IMR-90 (cell line): ENCODE measurements around the gene METAP2. TPM values are rescaled to one million over a fixed set of nuclear protein-coding genes. Genes with fewer than 3 reads are reported as not detected.

ENCODE experiments used
- ATAC-seq: fragments of 200-7000 bp; cut with Tn5 transposase; 2 replicates; pipeline ENCODE4 v1.9.1; 2020; ENCODE audit warnings: low read depth, mild to moderate bottlenecking, moderate library complexity
- BruUV-seq: library from RNA; stranded (reverse); fragments of 400-500 nt; replicated peaks from 2 replicates; lab custom pipeline; 2021; lab: Mats Ljungman, UMichigan
- CTCF ChIA-PET: fragments of 300-600 bp; formaldehyde crosslinking; extraction: SDS; loops from one replicate; lab custom pipeline; 2021; ENCODE audit warnings: antibody characterized with exemption; lab: Yijun Ruan, JAX
- POLR2A ChIA-PET: fragments of 300-600 bp; sonication (Branson Sonifier 250); formaldehyde crosslinking; loops from one replicate; lab custom pipeline; 2022; ENCODE audit warnings: antibody characterized with exemption; ENCODE audit not compliant: unreplicated experiment; lab: Charles Lee
- DNase-seq: peaks from one replicate; pipeline ENCODE4 v3.0.0; 2013
- H2AFZ ChIP-seq: replicated peaks from 2 replicates; pipeline ENCODE3; 2013; ENCODE audit warnings: low read length, mild to moderate bottlenecking; ENCODE audit not compliant: poor library complexity
- H2AK5ac ChIP-seq: 2 replicates; pipeline ENCODE4 v1.6.1; 2013; ENCODE audit warnings: low read depth, low read length, inconsistent platforms
- H2AK9ac ChIP-seq: replicated peaks from 2 replicates; pipeline ENCODE3; 2013; ENCODE audit warnings: mild to moderate bottlenecking, low read depth, low read length, moderate library complexity; ENCODE audit not compliant: poor library complexity
- H2BK120ac ChIP-seq: 2 replicates; pipeline ENCODE4 v1.6.1; 2013; ENCODE audit warnings: low read depth, low read length, inconsistent platforms
- H2BK15ac ChIP-seq: 3 replicates; pipeline ENCODE4 v1.6.1; 2013; ENCODE audit warnings: low read depth, low read length, inconsistent platforms
- H2BK20ac ChIP-seq: 2 replicates; pipeline ENCODE4 v1.6.1; 2013; ENCODE audit warnings: low read depth, mild to moderate bottlenecking, inconsistent platforms, low read length, moderate library complexity
- H2BK5ac ChIP-seq: 2 replicates; pipeline ENCODE4 v1.6.1; 2013; ENCODE audit warnings: mild to moderate bottlenecking, low read depth, low read length, inconsistent platforms; ENCODE audit not compliant: poor library complexity, severe bottlenecking
- H3K14ac ChIP-seq: replicated peaks from 2 replicates; pipeline ENCODE4 v1.6.1; 2013; ENCODE audit warnings: low read depth, low read length, inconsistent platforms
- H3K18ac ChIP-seq: 2 replicates; pipeline ENCODE4 v1.6.1; 2013; ENCODE audit warnings: low read depth, low read length, control low read depth
- H3K23ac ChIP-seq: 2 replicates; pipeline ENCODE4 v1.6.1; 2013; ENCODE audit warnings: low read depth, low read length, inconsistent platforms
- H3K27ac ChIP-seq: 2 replicates; pipeline ENCODE4 v1.5.1; 2013; ENCODE audit warnings: mild to moderate bottlenecking, control low read depth, low read length; ENCODE audit not compliant: insufficient read depth
- H3K27me3 ChIP-seq: 2 replicates; pipeline ENCODE4 v1.6.1; 2013; ENCODE audit warnings: low read length; ENCODE audit not compliant: control insufficient read depth, insufficient read depth
- H3K36me3 ChIP-seq: 2 replicates; pipeline ENCODE4 v1.6.1; 2013; ENCODE audit warnings: low read length, mixed read lengths; ENCODE audit not compliant: control insufficient read depth, insufficient read depth
- H3K4ac ChIP-seq: 2 replicates; pipeline ENCODE4 v1.6.1; 2013; ENCODE audit warnings: low read depth, low read length, inconsistent platforms
- H3K4me1 ChIP-seq: 2 replicates; pipeline ENCODE4 v1.6.1; 2013; ENCODE audit warnings: low read length, mixed read lengths; ENCODE audit not compliant: control insufficient read depth, insufficient read depth
- H3K4me2 ChIP-seq: 2 replicates; pipeline ENCODE4 v1.6.1; 2013; ENCODE audit warnings: low read depth, mild to moderate bottlenecking, control low read depth, low read length, moderate library complexity
- H3K4me3 ChIP-seq: 2 replicates; pipeline ENCODE4 v1.5.1; 2013; ENCODE audit warnings: low read depth, mild to moderate bottlenecking, control low read depth, low read length, moderate library complexity; ENCODE audit not compliant: insufficient read depth
- H3K56ac ChIP-seq: 2 replicates; pipeline ENCODE4 v1.6.1; 2013; ENCODE audit warnings: low read length, inconsistent platforms; ENCODE audit not compliant: insufficient read depth; ENCODE audit errors: extremely low read depth
- H3K79me1 ChIP-seq, 2 experiments: 2 replicates each; pipeline ENCODE4 v1.6.1; 2013; ENCODE audit warnings: low read length in 2 of 2, inconsistent platforms in 1 of 2, low read depth in 1 of 2
- H3K9ac ChIP-seq: 2 replicates; pipeline ENCODE4 v1.6.1; 2013; ENCODE audit warnings: low read depth, low read length, control low read depth
- H3K9me1 ChIP-seq: 2 replicates; pipeline ENCODE4 v1.6.1; 2013; ENCODE audit warnings: low read length, inconsistent platforms; ENCODE audit not compliant: insufficient read depth
- H3K9me3 ChIP-seq: 2 replicates; pipeline ENCODE4 v1.6.1; 2013; ENCODE audit warnings: low read length; ENCODE audit not compliant: control insufficient read depth, insufficient read depth
- H4K20me1 ChIP-seq: 2 replicates; pipeline ENCODE4 v1.6.1; 2013; ENCODE audit warnings: low read length, inconsistent platforms; ENCODE audit not compliant: insufficient read depth
- H4K5ac ChIP-seq: 2 replicates; pipeline ENCODE4 v1.6.1; 2013; ENCODE audit warnings: mild to moderate bottlenecking, low read depth, low read length, control low read depth
- H4K8ac ChIP-seq, 2 experiments: 2 replicates each; pipeline ENCODE4 v1.6.1; 2013; ENCODE audit warnings: low read depth in 2 of 2, low read length in 2 of 2, control low read depth in 1 of 2, inconsistent platforms in 1 of 2
- H4K91ac ChIP-seq: 2 replicates; pipeline ENCODE4 v1.6.1; 2013; ENCODE audit warnings: low read depth, low read length, inconsistent platforms; ENCODE audit not compliant: insufficient read depth
- BHLHE40 ChIP-seq: fragments of 150-350 bp; IDR thresholded peaks from 2 replicates; pipeline ENCODE4 v1.6.1; 2016; ENCODE audit warnings: mild to moderate bottlenecking, low read depth, low read length
- CEBPB ChIP-seq: IDR thresholded peaks from 2 replicates; pipeline ENCODE4 v1.6.1; 2012; ENCODE audit warnings: low read depth, low read length, improper control_type of control experiment
- CHD1 ChIP-seq: IDR thresholded peaks from 2 replicates; pipeline ENCODE4 v1.6.1; 2012; ENCODE audit warnings: low read depth, low read length, improper control_type of control experiment
- CTCF ChIP-seq: conservative IDR thresholded peaks from 2 replicates; pipeline ENCODE4 v1.5.1; 2012; ENCODE audit warnings: mild to moderate bottlenecking, low read depth, low read length, improper control_type of control experiment
- ELK1 ChIP-seq: fragments of 150-350 bp; IDR thresholded peaks from 2 replicates; pipeline ENCODE4 v1.6.1; 2016; ENCODE audit warnings: low read depth, mild to moderate bottlenecking, low read length, moderate library complexity, borderline replicate concordance
- FOS ChIP-seq: fragments of 150-350 bp; IDR thresholded peaks from 2 replicates; pipeline ENCODE4 v1.6.1; 2016; ENCODE audit warnings: low read depth, low read length
- MAFK ChIP-seq: IDR thresholded peaks from 2 replicates; pipeline ENCODE4 v1.6.1; 2012; ENCODE audit warnings: low read depth, low read length, improper control_type of control experiment
- MAZ ChIP-seq: IDR thresholded peaks from 2 replicates; pipeline ENCODE4 v1.6.1; 2012; ENCODE audit warnings: low read depth, mild to moderate bottlenecking, low read length, improper control_type of control experiment, moderate library complexity, borderline replicate concordance
- MXI1 ChIP-seq: IDR thresholded peaks from 2 replicates; pipeline ENCODE4 v1.6.1; 2012; ENCODE audit warnings: low read depth, mild to moderate bottlenecking, low read length, moderate library complexity, borderline replicate concordance
- NFE2L2 ChIP-seq: fragments of 150-350 bp; IDR thresholded peaks from 2 replicates; pipeline ENCODE4 v1.6.1; 2016; ENCODE audit warnings: low read depth, mild to moderate bottlenecking, low read length
- POLR2A ChIP-seq: IDR thresholded peaks from 2 replicates; pipeline ENCODE4 v1.6.1; 2012; ENCODE audit warnings: mild to moderate bottlenecking, low read depth, low read length
- RAD21 ChIP-seq: IDR thresholded peaks from 2 replicates; pipeline ENCODE4 v1.6.1; 2012; ENCODE audit warnings: low read length, improper control_type of control experiment
- RCOR1 ChIP-seq: IDR thresholded peaks from 2 replicates; pipeline ENCODE4 v1.6.1; 2012; ENCODE audit warnings: mild to moderate bottlenecking, low read length, improper control_type of control experiment; ENCODE audit not compliant: insufficient replicate concordance
- RFX5 ChIP-seq: IDR thresholded peaks from 2 replicates; pipeline ENCODE4 v1.8.0; 2012; ENCODE audit warnings: low read depth, mild to moderate bottlenecking, low read length, moderate library complexity
- SMC3 ChIP-seq: fragments of 150-350 bp; IDR thresholded peaks from 2 replicates; pipeline ENCODE4 v1.6.1; 2016; ENCODE audit warnings: low read depth, mild to moderate bottlenecking, antibody characterized with exemption, low read length, moderate library complexity
- USF2 ChIP-seq: fragments of 150-350 bp; IDR thresholded peaks from 2 replicates; pipeline ENCODE4 v1.6.1; 2017; ENCODE audit warnings: mild to moderate bottlenecking, antibody characterized with exemption, low read length, low read depth
- WGBS, 2 experiments: methylation state at CpG; one replicate each; pipeline versions ENCODE4 v1.1.5 to v1.1.7; 2013; ENCODE audit warnings: missing lambda C conversion rate in 2 of 2; ENCODE audit not compliant: insufficient read length in 1 of 2; ENCODE audit errors: extremely low coverage in 2 of 2; 5-methylcytosine and 5-hydroxymethylcytosine counted together
- dilution Hi-C: fragments of 300-500 bp; cut with HindIII; formaldehyde crosslinking; loops from one replicate; pipeline ENCODE4 v1.14.3; 2018; ENCODE audit warnings: low sequenced_read_pairs; ENCODE audit not compliant: unreplicated experiment
- in situ Hi-C: fragments of 300-500 bp; cut with MboI; formaldehyde crosslinking; loops from 3 replicates; pipeline ENCODE4 v1.14.3; 2019; ENCODE audit warnings: low sequenced_read_pairs, inconsistent platforms, mixed read lengths
- intact Hi-C: fragments of 100-400 bp; cut with micrococcal nuclease; formaldehyde crosslinking; loops from 2 replicates; pipeline ENCODE4 v1.10.0; 2022
- polyA plus RNA-seq, 3 experiments: library from polyadenylated mRNA; depleted of rRNA; stranded (reverse); fragments of >200 nt; gene quantifications; 2 replicates each; pipeline ENCODE4 v1.2.3, GENCODE V29; 2012; ENCODE audit warnings: low replicate concordance in 1 of 3
- total RNA-seq: library from RNA; depleted of rRNA; stranded (reverse); fragments of >200 nt; gene quantifications from 2 replicates; pipeline ENCODE4 v1.2.3, GENCODE V29; 2012

METAP2 gene
- total and polyA plus RNA-seq, 2 of the 4 experiments (the other 2 are of a cell fraction): 62.5 to 72.9 TPM

GRCh38 chr12:95513599-95513998, 39.6 kb downstream of the METAP2 start:
- H3K4me1 ChIP-seq: no peaks in the 10 kb centered on the region
- no peak overlapping the region for H2BK15ac ChIP-seq
- H2AK9ac ChIP-seq: no peak overlapping the region
- no peak overlapping the region for H3K27ac ChIP-seq
- no peak overlapping the region for H2BK120ac ChIP-seq
- H3K4ac ChIP-seq: no peak overlapping the region
- no peak overlapping the region for H3K56ac ChIP-seq
- no peak overlapping the region for H4K91ac ChIP-seq
- DNase-seq (no peak), ATAC-seq (no peak)
- H3K4me3 ChIP-seq: no peak overlapping the region
- H2AFZ ChIP-seq: no peak overlapping the region
- peaks cover 38% of the 10 kb centered on the region for H3K36me3 ChIP-seq
- no peak overlapping the region for H4K5ac ChIP-seq
- H2AK5ac ChIP-seq: no peak overlapping the region
- H3K9me1 ChIP-seq: no peaks in the 10 kb centered on the region; the same call in 1 of the 2 replicates
- H3K27me3 ChIP-seq: no peaks in the 10 kb centered on the region
- ChIA-PET CTCF (no interaction called here), POLR2A (no interaction called here)
- dilution Hi-C loops: no loop called here
- BruUV-seq: no TSS peak
- no peak overlapping the region for H2BK20ac ChIP-seq
- no CpG with 5 or more reads among the region's 5 CpGs for WGBS, 2 experiments
- no peak overlapping the region for H3K4me2 ChIP-seq
- in situ Hi-C loops: no loop called here
- intact Hi-C loops: no loop called here
- no peak overlapping the region for H3K23ac ChIP-seq
- no peak overlapping the region for H4K8ac ChIP-seq
- no peak overlapping the region for H2BK5ac ChIP-seq
- no peak overlapping the region for H3K14ac ChIP-seq
- H4K20me1 ChIP-seq: no peaks in the 10 kb centered on the region
- H3K9me3 ChIP-seq: no peaks in the 10 kb centered on the region
- no peak overlapping the region for H3K9ac ChIP-seq
- TF ChIP-seq MAZ (no peak), BHLHE40 (no peak), RFX5 (no peak), FOS (no peak), RAD21 (no peak), SMC3 (no peak), CHD1 (no peak), USF2 (no peak), RCOR1 (no peak), MAFK (no peak), POLR2A (no peak), CTCF (no peak), MXI1 (no peak), ELK1 (no peak), CEBPB (no peak), NFE2L2 (no peak)
- H3K79me1 ChIP-seq: peaks cover 11 to 16% of the 10 kb centered on the region in 2 experiments
- H3K18ac ChIP-seq: no peak overlapping the region
